Peyer's patch (tissue), 4 donors: Measurements from ENCODE around the gene BLCAP. TPM values are rescaled to one million over a fixed set of nuclear protein-coding genes. Genes with fewer than 3 reads are reported as not detected.

ENCODE experiments used
- DNase-seq, 3 donors: peaks; one replicate each; pipeline ENCODE4 v3.0.0-alpha.2; 2017 to 2019
- H3K27ac ChIP-seq, 4 donors: fragments of 200-600 bp; sonication (generic); one replicate each; pipeline ENCODE4 v1.5.1; 2016 to 2019
- H3K27me3 ChIP-seq, 2 donors: fragments of 200-600 bp; sonication (generic); one replicate each; pipeline ENCODE4 v1.5.1; 2019
- H3K36me3 ChIP-seq, 3 donors: fragments of 200-600 bp; sonication (generic); one replicate each; pipeline ENCODE4 v1.5.1; 2016 to 2019
- H3K4me1 ChIP-seq, 4 donors: fragments of 200-600 bp; sonication (generic); one replicate each; pipeline ENCODE4 v1.5.1; 2016 to 2019
- H3K4me3 ChIP-seq, 4 donors: fragments of 200-600 bp; sonication (generic); 1 replicate in 3 of 4; 2 replicates in 1 of 4; pipeline ENCODE4 v1.5.1; 2016 to 2019; ENCODE audit warnings: mild to moderate bottlenecking in 1 of 4
- H3K9me3 ChIP-seq, 4 donors: fragments of 200-600 bp; sonication (generic); one replicate each; pipeline ENCODE4 v1.5.1; 2016 to 2019; ENCODE audit warnings: mild to moderate bottlenecking in 1 of 4
- CTCF ChIP-seq, 6 experiments: fragments of 450-650 bp in 4 of 6; fragments of 200-600 bp in 2 of 6; sonication (generic) in 1 of 6; IDR thresholded peaks; one replicate each; pipeline ENCODE4 v1.5.1; 2017 to 2019; ENCODE audit warnings: antibody characterized with exemption in 6 of 6, mild to moderate bottlenecking in 3 of 6, moderate library complexity in 1 of 6
- POLR2A ChIP-seq, 2 donors: fragments of 450-650 bp; IDR thresholded peaks; one replicate each; pipeline ENCODE4 v1.5.1; 2017; ENCODE audit warnings: antibody characterized with exemption in 2 of 2, mild to moderate bottlenecking in 2 of 2, moderate library complexity in 2 of 2
- total RNA-seq, 4 donors: library from RNA; depleted of rRNA; stranded (reverse); fragments of >200 nt; gene quantifications; one replicate each; pipeline ENCODE4 v1.1.0, GENCODE V29; 2016

The BLCAP gene
- total RNA-seq, 4 donors from 2014 or later = 44.6 to 129 (median 118) TPM

GRCh38 chr20:37518059-37518458, 9.6 kb downstream of the BLCAP start:
- Histone ChIP-seq H3K27me3 (no peaks in the 10 kb centered on the region), H3K36me3 (peaks cover 0 to 37% (median 0%) of the 10 kb centered on the region in 3 donors), H3K9me3 (no peaks in the 10 kb centered on the region), H3K4me1 (peaks cover 0 to 43% (median 0%) of the 10 kb centered on the region in 4 donors), H3K4me3 (no peak overlapping the region), H3K27ac (peak overlapping the region in 1 of 4 donors; percentile 40)
- TF ChIP-seq POLR2A (IDR thresholded peaks at IDR 0.05) = no peak
- TF ChIP-seq CTCF (IDR thresholded peaks at IDR 0.05) = no peak
- no peak for DNase-seq

GRCh38 chr20:37516811-37517750, 10.6 kb downstream of the BLCAP start:
- no peak for TF ChIP-seq CTCF (IDR thresholded peaks at IDR 0.05)
- TF ChIP-seq POLR2A (IDR thresholded peaks at IDR 0.05) = no peak
- peak overlapping the region in 2 of 4 donors; percentile 4 to 40 for H3K27ac ChIP-seq
- H3K4me3 ChIP-seq = no peak overlapping the region
- peaks cover 0 to 33% (median 0%) of the 10 kb centered on the region in 4 donors for H3K4me1 ChIP-seq
- peaks cover 0 to 38% (median 0%) of the 10 kb centered on the region in 3 donors for H3K36me3 ChIP-seq
- no peaks in the 10 kb centered on the region for H3K9me3 ChIP-seq
- no peaks in the 10 kb centered on the region for H3K27me3 ChIP-seq
- DNase-seq = no peak

DNA sequence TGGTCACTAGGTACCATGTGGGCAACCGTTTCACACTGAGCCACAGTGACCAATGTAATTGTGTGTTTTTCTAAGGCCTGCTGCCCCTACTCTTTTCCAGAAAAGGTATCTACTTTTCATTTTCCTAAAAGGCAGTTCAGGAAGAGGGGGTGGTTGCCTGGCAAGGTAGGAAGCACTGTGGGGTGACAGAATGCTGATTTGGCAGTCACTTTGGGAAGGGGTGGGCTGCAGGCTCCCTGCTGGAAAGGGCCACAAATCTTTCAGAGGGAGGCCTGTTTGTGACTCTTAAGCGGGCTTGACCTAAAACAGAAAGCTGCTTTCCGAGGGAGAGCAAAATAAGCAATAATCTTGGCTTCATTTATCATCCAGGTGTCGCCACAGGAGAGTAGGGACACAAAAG, 11.8 kb downstream of the BLCAP start:
- H3K4me1 ChIP-seq = peaks cover 0 to 32% (median 0%) of the 10 kb centered on the region in 4 donors
- no peak overlapping the region for H3K4me3 ChIP-seq
- H3K27ac ChIP-seq = no peak overlapping the region
- DNase-seq = no peak
- H3K36me3 ChIP-seq = peaks cover 0 to 38% (median 0%) of the 10 kb centered on the region in 3 donors
- H3K27me3 ChIP-seq = no peaks in the 10 kb centered on the region
- no peak for TF ChIP-seq POLR2A (IDR thresholded peaks at IDR 0.05)
- H3K9me3 ChIP-seq = no peaks in the 10 kb centered on the region

- H3K27me3 ChIP-seq = no peaks in the 10 kb centered on the region
- H3K9me3 ChIP-seq = no peaks in the 10 kb centered on the region
- peaks cover 0 to 18% (median 0%) of the 10 kb centered on the region in 4 donors for H3K4me1 ChIP-seq
- H3K27ac ChIP-seq = no peak overlapping the region
- TF ChIP-seq POLR2A (IDR thresholded peaks at IDR 0.05) = no peak
- no peak for TF ChIP-seq CTCF (IDR thresholded peaks at IDR 0.05)
- peaks cover 0 to 40% (median 0%) of the 10 kb centered on the region in 3 donors for H3K36me3 ChIP-seq
- no peak for DNase-seq
- no peak overlapping the region for H3K4me3 ChIP-seq
Measured at GRCh38 chr20:37513779-37514359, 13.8 kb downstream of the BLCAP start.

DNA sequence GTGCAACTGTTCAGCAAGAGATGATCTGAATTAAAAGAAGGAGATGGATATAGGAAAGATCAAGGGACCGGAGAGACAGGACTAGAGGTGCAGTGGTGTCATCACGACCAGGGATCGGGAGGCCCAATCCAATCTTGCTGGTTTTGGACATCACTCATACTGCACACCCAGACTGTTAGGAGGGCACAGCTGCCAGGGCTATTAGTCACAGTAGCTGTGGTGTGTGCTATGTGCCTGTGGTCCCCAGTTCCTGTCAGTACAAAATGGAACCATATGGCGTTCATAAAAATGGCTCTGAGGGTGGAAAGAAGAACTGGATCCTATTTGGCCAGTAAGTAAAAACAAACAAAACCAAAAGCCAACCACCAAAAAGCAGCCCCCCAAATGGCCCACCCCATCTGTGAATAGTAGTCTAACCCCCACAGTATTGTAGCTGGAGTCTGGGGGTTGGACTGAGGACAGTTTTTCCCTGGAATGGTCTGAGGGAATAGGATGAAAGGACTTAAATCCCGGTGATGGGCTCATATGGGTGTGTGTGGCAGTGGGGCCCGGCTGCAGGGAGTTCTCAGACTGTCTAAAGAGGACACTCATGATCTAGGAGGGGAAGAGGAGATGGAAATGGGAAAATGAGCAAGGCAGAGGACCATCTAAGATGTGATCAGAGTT, 15.9 kb downstream of the BLCAP start:
- H3K4me3 ChIP-seq = no peak overlapping the region
- TF ChIP-seq POLR2A (IDR thresholded peaks at IDR 0.05) (no peak), CTCF (IDR thresholded peaks at IDR 0.05) (no peak)
- peaks cover 0 to 37% (median 0%) of the 10 kb centered on the region in 3 donors for H3K36me3 ChIP-seq
- no peaks in the 10 kb centered on the region for H3K9me3 ChIP-seq
- no peaks in the 10 kb centered on the region for H3K27me3 ChIP-seq
- DNase-seq = no peak
- peaks cover 0 to 3% (median 0%) of the 10 kb centered on the region in 4 donors for H3K4me1 ChIP-seq
- no peak overlapping the region for H3K27ac ChIP-seq
